Measurements from ENCODE around the gene ENO3. TPM values are rescaled to one million over a fixed set of nuclear protein-coding genes. Genes with fewer than 3 reads are reported as not detected.
A peak's percentile ranks its signal among the peaks of the same experiment; 100 is the strongest.

The ENO3 gene
- total RNA-seq, 1 donor from 2014 or later: 24.0 TPM

- H3K4me3 Mint-ChIP-seq: no peak overlapping the region
- no peak for TF ChIP-seq CTCF (conservative IDR thresholded peaks at IDR 0.05)
- peaks cover 7% of the 10 kb centered on the region for H3K36me3 Mint-ChIP-seq
- H3K27me3 Mint-ChIP-seq: no peaks in the 10 kb centered on the region
- DNase-seq (ENCODE audit: extremely low spot score, unreplicated experiment): no peak
- H3K9me3 Mint-ChIP-seq: no peaks in the 10 kb centered on the region
- peaks cover 5% of the 10 kb centered on the region for H3K4me1 Mint-ChIP-seq (ENCODE audit: unreplicated experiment)
- no peak overlapping the region for H3K27ac Mint-ChIP-seq
Observed at GRCh38 chr17:4928881-4929280, 22.0 kb upstream of the ENO3 start.

GRCh38 chr17:4931963-4932362 is 19.0 kb upstream of the ENO3 start, which contains the start of gene GP1BA:
GP1BA (plus strand) TSS chr17:4932277; CDS start chr17:4932605, 328 bp downstream.
- no peak within 1 kb of the TSS for H3K27ac Mint-ChIP-seq
- H3K9me3 Mint-ChIP-seq: no peaks in the 10 kb centered on the region
- no peak within 1 kb of the TSS for H3K4me3 Mint-ChIP-seq
- peaks cover 7% of the 10 kb centered on the region for H3K36me3 Mint-ChIP-seq
- no peak for DNase-seq (ENCODE audit: extremely low spot score, unreplicated experiment)
- peaks cover 8% of the 10 kb centered on the region for H3K4me1 Mint-ChIP-seq (ENCODE audit: unreplicated experiment)
- no peaks in the 10 kb centered on the region for H3K27me3 Mint-ChIP-seq
- no peak for TF ChIP-seq CTCF (conservative IDR thresholded peaks at IDR 0.05)

GRCh38 chr17:4932756-4933155 is 18.2 kb upstream of the ENO3 start:
- no peaks in the 10 kb centered on the region for H3K9me3 Mint-ChIP-seq
- H3K27me3 Mint-ChIP-seq: no peaks in the 10 kb centered on the region
- no peak overlapping the region for H3K27ac Mint-ChIP-seq
- no peak for DNase-seq (ENCODE audit: extremely low spot score, unreplicated experiment)
- peaks cover 7% of the 10 kb centered on the region for H3K36me3 Mint-ChIP-seq
- H3K4me3 Mint-ChIP-seq: no peak overlapping the region
- TF ChIP-seq CTCF (conservative IDR thresholded peaks at IDR 0.05): no peak
- H3K4me1 Mint-ChIP-seq (ENCODE audit: unreplicated experiment): peaks cover 8% of the 10 kb centered on the region

GRCh38 chr17:4933646-4934045 is 17.3 kb upstream of the ENO3 start:
- no peak for TF ChIP-seq CTCF (conservative IDR thresholded peaks at IDR 0.05)
- DNase-seq (ENCODE audit: extremely low spot score, unreplicated experiment): no peak
- Mint-ChIP-seq H3K27ac (peak overlapping the region; percentile 70), H3K36me3 (peaks cover 7% of the 10 kb centered on the region), H3K9me3 (no peaks in the 10 kb centered on the region), H3K4me1 (ENCODE audit: unreplicated experiment) (peaks cover 8% of the 10 kb centered on the region), H3K4me3 (no peak overlapping the region), H3K27me3 (no peaks in the 10 kb centered on the region)

- H3K27me3 Mint-ChIP-seq: no peaks in the 10 kb centered on the region
- peaks cover 12% of the 10 kb centered on the region for H3K4me1 Mint-ChIP-seq (ENCODE audit: unreplicated experiment)
- H3K27ac Mint-ChIP-seq: peak overlapping the region; percentile 70
- DNase-seq (ENCODE audit: extremely low spot score, unreplicated experiment): no peak
- no peak overlapping the region for H3K4me3 Mint-ChIP-seq
- peaks cover 7% of the 10 kb centered on the region for H3K36me3 Mint-ChIP-seq
- H3K9me3 Mint-ChIP-seq: no peaks in the 10 kb centered on the region
- TF ChIP-seq CTCF (conservative IDR thresholded peaks at IDR 0.05): peak; percentile 30
Observed at GRCh38 chr17:4934173-4934979, 16.5 kb upstream of the ENO3 start.

Data from type B pancreatic cell (in vitro differentiated cells).